GM23338 (cell line): ENCODE measurements around the gene CCDC138. TPM values are rescaled to one million over a fixed set of nuclear protein-coding genes. Genes with fewer than 3 reads are reported as not detected.

Experiments used
- ATAC-seq: fragments of 200-7000 bp; cut with Tn5 transposase; 3 replicates; pipeline ENCODE4 v1.9.1; 2020
- DNase-seq: peaks from one replicate; pipeline ENCODE4 v3.0.0-alpha.2; 2015; ENCODE audit warnings: low spot score
- H2AFZ ChIP-seq: fragments of 200-600 bp; sonication (generic); 2 replicates; pipeline ENCODE4 v1.8.0; 2016; ENCODE audit warnings: antibody characterized with exemption, mild to moderate bottlenecking, moderate library complexity
- H3F3A ChIP-seq: fragments of 200-600 bp; sonication (generic); replicated peaks from 2 replicates; pipeline ENCODE4 v1.8.0; 2017; ENCODE audit warnings: antibody characterized with exemption, mixed run types, low read depth
- H3K27ac ChIP-seq: fragments of 200-600 bp; sonication (generic); 2 replicates; pipeline ENCODE4 v1.6.1; 2016; ENCODE audit warnings: low read depth
- H3K27me3 ChIP-seq: fragments of 200-600 bp; sonication (generic); 2 replicates; pipeline ENCODE4 v1.8.0; 2016; ENCODE audit warnings: mild to moderate bottlenecking, mixed run types, moderate library complexity; ENCODE audit not compliant: insufficient read depth
- H3K36me3 ChIP-seq: fragments of 200-600 bp; sonication (generic); 2 replicates; pipeline ENCODE4 v1.8.0; 2016; ENCODE audit warnings: mild to moderate bottlenecking; ENCODE audit not compliant: insufficient read depth
- H3K4me1 ChIP-seq: fragments of 200-600 bp; sonication (generic); 2 replicates; pipeline ENCODE4 v1.8.0; 2016; ENCODE audit warnings: mild to moderate bottlenecking, moderate library complexity; ENCODE audit not compliant: insufficient read depth
- H3K4me2 ChIP-seq: fragments of 200-600 bp; sonication (generic); 2 replicates; pipeline ENCODE4 v1.7.1; 2017; ENCODE audit warnings: mixed run types
- H3K4me3 ChIP-seq: fragments of 200-600 bp; sonication (generic); 2 replicates; pipeline ENCODE4 v1.6.1; 2016; ENCODE audit warnings: mixed run types
- H3K79me2 ChIP-seq: fragments of 200-600 bp; sonication (generic); replicated peaks from 2 replicates; pipeline ENCODE4 v1.8.0; 2017; ENCODE audit warnings: mild to moderate bottlenecking; ENCODE audit not compliant: insufficient read depth
- H3K9me2 ChIP-seq: fragments of 200-600 bp; sonication (generic); 2 replicates; pipeline ENCODE4 v1.8.0; 2017; ENCODE audit not compliant: insufficient read depth
- H4K20me1 ChIP-seq: fragments of 200-600 bp; sonication (generic); replicated peaks from 2 replicates; pipeline ENCODE4 v1.8.0; 2017; ENCODE audit warnings: mild to moderate bottlenecking; ENCODE audit not compliant: insufficient read depth
- H3K27ac Mint-ChIP-seq: 2 replicates; pipeline ENCODE4 v1.8.0; 2020; ENCODE audit warnings: inconsistent platforms, mild to moderate bottlenecking, moderate library complexity, mixed read lengths
- H3K27me3 Mint-ChIP-seq: 3 replicates; pipeline ENCODE4 v1.8.0; 2022; ENCODE audit warnings: low read depth, mild to moderate bottlenecking, moderate library complexity, mixed read lengths, inconsistent platforms; ENCODE audit not compliant: insufficient read depth, poor library complexity
- H3K36me3 Mint-ChIP-seq: 3 replicates; pipeline ENCODE4 v1.8.0; 2021; ENCODE audit warnings: low read depth, mild to moderate bottlenecking, inconsistent platforms, moderate library complexity, mixed read lengths
- H3K4me1 Mint-ChIP-seq: 3 replicates; pipeline ENCODE4 v1.8.0; 2020; ENCODE audit warnings: mild to moderate bottlenecking, inconsistent platforms, mixed read lengths
- H3K4me3 Mint-ChIP-seq: 3 replicates; pipeline ENCODE4 v1.8.0; 2021; ENCODE audit warnings: moderate library complexity, mild to moderate bottlenecking, inconsistent platforms, mixed read lengths
- H3K9me3 Mint-ChIP-seq: 3 replicates; pipeline ENCODE4 v1.8.0; 2020; ENCODE audit warnings: moderate library complexity, mild to moderate bottlenecking, inconsistent platforms, mixed read lengths
- CTCF ChIP-seq, 2 experiments: fragments of 200-600 bp in 1 of 2; sonication (generic) in 1 of 2; conservative IDR thresholded peaks; 2 replicates each; pipeline versions ENCODE4 v1.5.1 to v1.6.1; 2016 to 2017; ENCODE audit warnings: antibody characterized with exemption in 2 of 2, low read depth in 2 of 2, mild to moderate bottlenecking in 2 of 2, moderate library complexity in 1 of 2
- ETS1 ChIP-seq: IDR thresholded peaks from 2 replicates; pipeline ENCODE4 v1.6.1; 2016; ENCODE audit warnings: antibody characterized with exemption
- EZH2 ChIP-seq: fragments of 200-600 bp; sonication (generic); IDR thresholded peaks from one replicate; pipeline ENCODE4 v1.8.0; 2017; ENCODE audit warnings: antibody characterized with exemption, mild to moderate bottlenecking, low read depth; ENCODE audit not compliant: unreplicated experiment
- JUNB ChIP-seq: IDR thresholded peaks from one replicate; pipeline ENCODE4 v1.6.1; 2016; ENCODE audit warnings: antibody characterized with exemption; ENCODE audit not compliant: unreplicated experiment
- NANOG ChIP-seq: IDR thresholded peaks from 2 replicates; pipeline ENCODE4 v1.6.1; 2016; ENCODE audit warnings: antibody characterized with exemption, borderline replicate concordance
- POLR2AphosphoS5 ChIP-seq: IDR thresholded peaks from 2 replicates; pipeline ENCODE4 v1.6.1; 2016; ENCODE audit warnings: antibody characterized with exemption, low read depth
- REST ChIP-seq: IDR thresholded peaks from one replicate; pipeline ENCODE4 v1.6.1; 2018; ENCODE audit warnings: antibody characterized with exemption; ENCODE audit not compliant: unreplicated experiment
- STAT1 ChIP-seq: IDR thresholded peaks from one replicate; pipeline ENCODE4 v1.6.1; 2016; ENCODE audit warnings: antibody characterized with exemption; ENCODE audit not compliant: unreplicated experiment
- ZNF331 ChIP-seq: fragments of 250-450 bp; sonication (Bioruptor Pico); IDR thresholded peaks from 2 replicates; pipeline ENCODE4 v1.5.0; 2020; ENCODE audit warnings: low read depth, mild to moderate bottlenecking, moderate library complexity
- ZNF462 ChIP-seq: fragments of 250-450 bp; sonication (Bioruptor Pico); IDR thresholded peaks from 2 replicates; pipeline ENCODE4 v1.5.0; 2020; ENCODE audit warnings: mild to moderate bottlenecking, moderate library complexity
- polyA plus RNA-seq: library from polyadenylated mRNA; unstranded; fragments of >200 nt; fragmentation: Nextera tagmentation; extraction: Ambion mirVana; gene quantifications from 2 replicates; pipeline ENCODE4 v1.2.1, GENCODE V29; 2016
- total RNA-seq: library from RNA; depleted of rRNA; stranded (reverse); fragments of >200 nt; shearing (Covaris generic); gene quantifications from 2 replicates; pipeline ENCODE4 v1.2.3, GENCODE V29; 2014

The CCDC138 gene
- total and polyA plus RNA-seq, 2 experiments from 2014 or later: 30.8 to 31.6 TPM

GRCh38 chr2:108823286-108823685, 36.7 kb downstream of the CCDC138 start:
- Mint-ChIP-seq H3K9me3 (no peaks in the 10 kb centered on the region), H3K36me3 (peaks cover 23% of the 10 kb centered on the region), H3K27me3 (peaks cover 6% of the 10 kb centered on the region), H3K4me1 (no peaks in the 10 kb centered on the region), H3K4me3 (no peak overlapping the region), H3K27ac (no peak overlapping the region)
- TF ChIP-seq STAT1: no peak
- no peak for TF ChIP-seq REST
- TF ChIP-seq ETS1: no peak
- TF ChIP-seq POLR2AphosphoS5: no peak
- TF ChIP-seq JUNB: no peak
- no peak for TF ChIP-seq CTCF (conservative IDR thresholded peaks at IDR 0.05; ENCODE audit: low read depth in 2 of 2)
- no peak for TF ChIP-seq EZH2
- TF ChIP-seq NANOG: no peak
- no peak for TF ChIP-seq ZNF462 (CRISPR knock-in tag)
- TF ChIP-seq ZNF331 (CRISPR knock-in tag): no peak
- Histone ChIP-seq H3F3A (no peaks in the 10 kb centered on the region), H4K20me1 (no peaks in the 10 kb centered on the region), H3K4me2 (no peak overlapping the region), H3K36me3 (no peaks in the 10 kb centered on the region), H3K4me3 (no peak overlapping the region), H3K27me3 (no peaks in the 10 kb centered on the region), H2AFZ (no peak overlapping the region), H3K79me2 (no peaks in the 10 kb centered on the region), H3K27ac (no peak overlapping the region), H3K4me1 (no peaks in the 10 kb centered on the region), H3K9me2 (no peaks in the 10 kb centered on the region)
- no peak for DNase-seq
- no peak for ATAC-seq
